ENCODE data around the gene SEC23B.

DNA sequence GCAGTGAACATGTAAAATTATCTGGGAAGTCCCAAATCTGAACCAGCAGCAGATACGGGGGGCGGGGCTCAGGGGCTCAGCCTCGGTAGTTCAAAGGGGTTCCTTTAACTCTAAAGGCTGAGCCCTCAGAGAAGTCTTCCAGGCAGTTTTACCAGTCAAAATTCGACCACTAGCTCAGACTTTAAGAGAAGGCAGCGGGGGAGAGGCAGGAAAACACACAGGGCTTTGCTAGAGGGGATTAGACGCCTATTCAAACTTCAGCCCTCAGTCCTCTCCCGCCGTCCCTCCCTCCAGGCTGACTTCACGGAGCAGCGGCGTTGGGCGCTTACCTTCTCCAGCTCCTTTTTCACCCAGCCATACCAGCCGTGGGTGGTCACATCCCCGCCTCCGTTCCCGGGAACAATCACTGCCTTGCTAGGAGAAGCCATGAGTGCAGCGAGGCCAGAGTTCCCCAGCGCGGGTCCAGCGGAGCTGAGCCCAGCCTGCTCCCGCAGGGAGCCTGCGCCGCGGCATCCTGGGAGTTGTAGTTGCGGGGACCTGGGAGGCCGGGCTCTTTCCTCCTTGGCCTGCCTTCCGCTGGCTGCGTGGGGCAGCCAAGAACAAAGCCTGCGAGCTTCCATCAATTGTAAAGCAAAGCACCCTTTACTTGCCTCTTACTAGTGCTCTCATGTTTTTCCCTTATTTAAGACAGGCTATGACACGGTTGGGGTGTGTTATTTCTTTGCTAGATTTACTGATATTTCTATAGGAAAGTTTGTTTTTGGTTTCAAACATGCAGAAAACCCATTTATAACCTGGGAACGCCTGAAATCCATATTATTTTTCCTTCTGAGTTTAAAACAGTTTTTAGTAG lies 10.8 kb upstream of the SEC23B start, which contains the start of gene RBBP9:
- no peak for TF ChIP-seq NFRKB (IDR thresholded peaks at IDR 0.05)
- TF ChIP-seq L3MBTL2 (conservative IDR thresholded peaks at IDR 0.05), result no peak
- TF ChIP-seq SP1 (IDR thresholded peaks at IDR 0.05), result no peak
- TF ChIP-seq FOXK2 (IDR thresholded peaks at IDR 0.05), result no peak
- no peak for TF ChIP-seq BHLHE40 (IDR thresholded peaks at IDR 0.05; ENCODE audit: borderline replicate concordance)
- no peak for TF ChIP-seq ARNT (IDR thresholded peaks at IDR 0.05)
- no peak for TF ChIP-seq ELF4 (IDR thresholded peaks at IDR 0.05)
- no peak for TF ChIP-seq TARDBP (IDR thresholded peaks at IDR 0.05)
- TF ChIP-seq SUZ12 (IDR thresholded peaks at IDR 0.05), result no peak

Data from HEK293T (cell line).